NCI-H1436 (cell line): ENCODE data around the gene TRIM49C.
"Not testable (repeated sequence)": the region's sequence is repeated elsewhere in the genome, so short reads cannot be mapped to it uniquely, and the experiment has no call there.

ENCODE experiments used
- DNase-seq: peaks from one replicate; lab custom pipeline; 2025; lab: John Stamatoyannopoulos, UW

TRIM49C gene, protein sequence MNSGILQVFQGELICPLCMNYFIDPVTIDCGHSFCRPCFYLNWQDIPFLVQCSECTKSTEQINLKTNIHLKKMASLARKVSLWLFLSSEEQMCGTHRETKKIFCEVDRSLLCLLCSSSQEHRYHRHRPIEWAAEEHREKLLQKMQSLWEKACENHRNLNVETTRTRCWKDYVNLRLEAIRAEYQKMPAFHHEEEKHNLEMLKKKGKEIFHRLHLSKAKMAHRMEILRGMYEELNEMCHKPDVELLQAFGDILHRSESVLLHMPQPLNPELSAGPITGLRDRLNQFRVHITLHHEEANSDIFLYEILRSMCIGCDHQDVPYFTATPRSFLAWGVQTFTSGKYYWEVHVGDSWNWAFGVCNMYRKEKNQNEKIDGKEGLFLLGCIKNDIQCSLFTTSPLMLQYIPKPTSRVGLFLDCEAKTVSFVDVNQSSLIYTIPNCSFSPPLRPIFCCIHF

GRCh38 chr11:90030806-90031205, at the start of gene TRIM49C:
Gene TRIM49C, plus strand, starts transcription at chr11:90031106. Its CDS starts 4,106 bp downstream, at chr11:90035212.
- DNase-seq, result not testable (repeated sequence)

DNA sequence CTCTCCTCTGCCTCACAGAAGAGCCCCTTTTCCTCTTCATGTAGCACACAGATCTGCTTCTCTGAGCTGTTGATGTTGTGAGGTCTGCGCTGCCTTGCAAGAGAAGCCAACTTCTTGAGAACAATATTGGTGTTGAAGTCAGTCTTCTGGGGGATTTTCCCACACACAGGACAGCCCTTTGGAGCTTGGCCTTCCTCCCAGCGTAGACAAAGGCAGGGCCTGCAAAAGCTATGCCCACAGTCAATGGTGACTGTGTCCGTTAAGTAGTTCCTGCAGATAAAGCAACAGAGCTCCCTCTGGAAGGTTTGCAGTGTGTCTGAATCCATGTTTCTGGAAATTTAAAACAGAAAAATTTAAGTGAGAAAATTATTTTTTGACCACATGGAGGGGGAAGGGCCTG, 6.7 kb upstream of the TRIM49C start:
- not testable (repeated sequence) for DNase-seq

DNA sequence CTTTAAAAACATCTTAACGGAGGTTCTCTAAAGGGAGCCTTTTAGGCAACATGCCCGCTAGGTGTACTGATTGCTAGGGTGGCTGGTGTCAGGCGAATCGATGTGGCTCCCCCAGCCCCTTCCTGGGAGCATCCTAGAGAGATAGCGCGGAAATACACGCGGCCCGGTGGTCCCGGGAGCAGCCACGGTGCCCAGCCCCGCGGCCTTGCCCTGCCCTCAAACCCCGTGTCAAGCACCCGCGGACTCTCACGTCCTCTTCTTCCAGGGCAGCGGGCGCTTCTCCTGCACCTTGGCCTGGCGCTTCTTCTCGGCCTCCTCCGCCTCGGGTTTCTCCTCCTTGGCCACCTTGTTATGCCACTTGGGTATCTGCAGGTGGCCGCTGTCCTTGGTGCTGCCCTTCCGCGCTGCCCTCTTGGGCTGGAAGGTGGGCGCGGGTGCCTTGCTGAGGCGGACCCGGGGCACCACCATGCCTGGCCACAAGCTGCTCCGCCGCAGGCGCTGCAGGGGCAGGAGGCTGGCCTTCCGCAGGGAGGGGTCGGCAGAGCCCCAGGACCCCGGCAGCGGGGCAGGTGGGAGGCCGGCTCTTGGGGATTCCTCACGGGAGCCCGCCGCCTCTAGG, 20.8 kb downstream of the TRIM49C start:
- not testable (repeated sequence) for DNase-seq

DNA sequence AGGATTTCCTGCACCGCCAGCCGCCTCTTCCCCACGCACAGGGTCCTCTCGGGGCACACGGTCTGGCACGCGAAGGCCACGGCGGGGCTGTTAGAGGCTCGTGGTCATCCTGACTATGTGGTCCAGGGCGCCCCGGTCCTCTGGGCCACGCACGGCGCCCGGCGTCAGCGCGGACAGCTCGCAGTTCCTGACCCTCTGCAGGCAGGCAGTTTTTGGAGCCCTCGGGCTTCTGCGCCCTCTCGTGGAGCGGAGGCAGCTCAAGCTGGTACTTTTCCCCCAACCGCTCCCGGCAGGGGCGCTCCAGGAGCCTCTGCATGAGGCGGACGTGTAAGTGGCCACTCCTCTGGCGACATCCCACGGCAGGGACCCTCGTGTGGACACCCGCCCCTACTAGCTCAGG, 21.4 kb downstream of the TRIM49C start:
- DNase-seq, result not testable (repeated sequence)

DNA sequence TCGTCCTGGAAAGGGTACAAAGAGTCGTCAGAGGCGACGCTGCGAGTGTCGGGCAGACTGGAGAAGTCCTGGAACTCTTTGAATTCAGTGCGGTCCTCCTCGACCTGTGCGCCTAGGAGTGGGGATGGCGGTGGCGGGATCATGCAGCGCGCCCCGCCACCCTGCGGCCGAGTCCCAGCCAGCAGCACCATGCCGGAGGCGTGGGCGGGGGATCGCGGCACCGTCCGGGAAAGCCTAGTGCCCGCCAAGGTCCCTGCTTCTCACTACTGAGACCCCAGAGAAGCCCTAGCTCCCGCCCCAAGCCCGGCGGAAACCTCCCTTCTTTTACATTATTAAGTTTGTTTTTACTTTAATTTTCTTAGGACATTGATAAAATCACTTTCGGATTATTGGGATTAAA, 22.6 kb downstream of the TRIM49C start:
- DNase-seq, result not testable (repeated sequence)

DNA sequence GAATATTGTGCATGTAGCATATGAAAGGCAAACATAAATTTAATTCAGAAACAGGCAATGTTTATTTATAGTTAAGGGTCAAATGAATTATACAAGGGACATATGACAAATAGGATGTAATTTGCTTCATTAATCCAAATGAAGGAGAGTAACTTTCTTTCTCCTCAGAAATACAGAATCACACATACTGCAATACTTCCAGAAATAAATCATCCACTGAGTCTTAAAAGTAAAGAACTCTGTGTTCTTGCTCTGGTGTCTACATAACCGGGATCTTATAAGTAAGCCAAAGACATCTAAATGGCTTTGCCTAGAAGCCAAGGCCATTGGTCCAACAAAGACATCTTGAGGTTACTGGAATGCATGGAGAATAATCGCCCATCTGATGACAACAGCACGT, 54.7 kb downstream of the TRIM49C start, which contains the start of gene UBTFL1:
Gene UBTFL1, plus strand, starts transcription at position 301 of the 400 bp plus-strand sequence. Its CDS starts 0 bp downstream, at position 301.
- not testable (repeated sequence) for DNase-seq

GRCh38 chr11:90088731-90089130, 57.8 kb downstream of the TRIM49C start:
- not testable (repeated sequence) for DNase-seq
